Esophagus squamous epithelium (tissue), 5 donors: ENCODE results near the gene PARL. TPM values are rescaled to one million over a fixed set of nuclear protein-coding genes. Genes with fewer than 3 reads are reported as not detected.

Source experiments
- DNase-seq: peaks from one replicate; lab custom pipeline; 2025; lab: John Stamatoyannopoulos, UW
- H3K27ac ChIP-seq, 4 donors: fragments of 200-600 bp; sonication (generic); one replicate each; pipeline ENCODE4 v1.5.1; 2016 to 2019; ENCODE audit warnings: mild to moderate bottlenecking in 1 of 4
- H3K27me3 ChIP-seq, 4 donors: fragments of 200-600 bp; sonication (generic); 1 replicate in 3 of 4; 2 replicates in 1 of 4; pipeline versions ENCODE4 v1.5.1 to v1.6.0; 2017 to 2021; ENCODE audit warnings: antibody characterized with exemption in 1 of 4
- H3K36me3 ChIP-seq, 3 donors: fragments of 200-600 bp; sonication (generic); one replicate each; pipeline ENCODE4 v1.5.1; 2016 to 2019
- H3K4me1 ChIP-seq, 3 donors: fragments of 200-600 bp; sonication (generic); one replicate each; pipeline ENCODE4 v1.5.1; 2017 to 2019
- H3K4me3 ChIP-seq, 4 donors: fragments of 200-600 bp; sonication (generic); 1 replicate in 3 of 4; 2 replicates in 1 of 4; pipeline ENCODE4 v1.5.1; 2016 to 2019; ENCODE audit warnings: mild to moderate bottlenecking in 2 of 4, moderate library complexity in 1 of 4
- H3K9me3 ChIP-seq, 3 donors: fragments of 200-600 bp; sonication (generic); one replicate each; pipeline ENCODE4 v1.5.1; 2016 to 2019
- POLR2A ChIP-seq, 4 donors: fragments of 450-650 bp; IDR thresholded peaks; one replicate each; pipeline ENCODE4 v1.6.1; 2017; ENCODE audit warnings: antibody characterized with exemption in 4 of 4, mild to moderate bottlenecking in 4 of 4, moderate library complexity in 3 of 4
- WGBS, 2 donors: methylation state at CpG; one replicate each; pipeline ENCODE4 v1.1.5; 2018; 5-methylcytosine and 5-hydroxymethylcytosine counted together
- intact Hi-C: fragments of 100-400 bp; cut with DNase I; formaldehyde crosslinking; loops from one replicate; pipeline ENCODE4 v1.15.0; 2022
- total RNA-seq, 4 donors: library from RNA; depleted of rRNA; stranded (reverse); fragments of >200 nt; gene quantifications; one replicate each; pipeline ENCODE4 v1.1.0, GENCODE V29; 2016
- TF ChIP-seq, protein P1 (sequence below), 6 experiments: fragments of 450-650 bp in 4 of 6; fragments of 200-600 bp in 2 of 6; sonication (generic) in 2 of 6; IDR thresholded peaks; one replicate each; pipeline ENCODE4 v1.5.1; 2016 to 2019; ENCODE audit warnings: antibody characterized with exemption in 6 of 6, mild to moderate bottlenecking in 4 of 6, moderate library complexity in 4 of 6
- donor health status: DM: yes; HTN: yes; CAD: no.

PARL gene
- total RNA-seq, 4 donors from 2014 or later = 23.3 to 45.0 (median 39.7) TPM

DNA sequence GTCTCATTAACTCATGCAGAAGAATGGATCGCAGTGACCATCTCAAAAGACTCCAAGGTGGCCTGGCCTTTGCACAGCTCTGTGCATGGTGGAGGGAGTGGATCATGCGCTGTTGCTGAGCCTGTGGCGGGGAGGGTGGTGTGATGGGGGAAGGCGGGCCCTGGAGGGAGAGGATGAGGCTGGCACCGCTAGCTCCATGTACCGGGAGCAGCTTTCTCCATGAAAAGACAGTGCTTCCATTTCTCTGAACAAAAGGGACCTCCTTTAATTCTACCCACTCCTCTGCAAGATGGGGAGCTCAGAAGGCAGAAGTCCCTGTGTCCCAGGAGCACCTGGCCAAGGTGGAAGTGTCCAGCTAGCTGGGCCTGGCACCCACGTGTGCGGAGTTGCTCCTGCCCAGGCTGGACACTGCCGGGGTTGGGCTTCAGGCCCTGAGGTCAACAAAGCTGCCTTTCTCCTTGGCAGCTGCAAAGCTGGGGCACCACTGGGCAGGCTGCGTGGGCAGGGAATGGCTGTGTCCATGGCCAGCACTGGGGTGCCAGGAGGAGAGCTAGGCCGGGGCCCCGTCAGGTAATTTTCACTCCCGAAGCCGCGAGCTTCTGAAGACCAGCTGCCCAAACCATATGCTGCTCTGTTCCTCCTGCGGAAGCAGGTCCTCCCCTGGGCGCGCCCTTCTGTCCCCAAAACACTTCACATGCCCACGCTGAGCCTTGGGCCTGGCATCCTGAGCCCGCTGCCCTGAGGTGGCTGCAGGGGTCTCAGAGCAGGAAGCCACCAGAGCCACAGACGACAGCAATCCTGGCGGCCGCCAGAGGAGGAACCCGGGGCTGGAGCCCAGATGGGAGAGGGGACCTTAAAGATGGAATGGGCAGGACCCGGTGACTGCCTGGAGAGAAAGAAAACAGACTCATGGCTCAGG, 65.7 kb downstream of the PARL start:
- no peak for DNase-seq
- Histone ChIP-seq H3K9me3 (no peaks in the 10 kb centered on the region), H3K4me1 (peaks cover 0 to 2% (median 1%) of the 10 kb centered on the region in 3 donors), H3K4me3 (no peak overlapping the region), H3K27me3 (no peaks in the 10 kb centered on the region), H3K36me3 (peaks cover 0 to 18% (median 0%) of the 10 kb centered on the region in 3 donors), H3K27ac (no peak overlapping the region)
- no peak for TF ChIP-seq POLR2A (IDR thresholded peaks at IDR 0.05)
- TF ChIP-seq, protein P1, sequence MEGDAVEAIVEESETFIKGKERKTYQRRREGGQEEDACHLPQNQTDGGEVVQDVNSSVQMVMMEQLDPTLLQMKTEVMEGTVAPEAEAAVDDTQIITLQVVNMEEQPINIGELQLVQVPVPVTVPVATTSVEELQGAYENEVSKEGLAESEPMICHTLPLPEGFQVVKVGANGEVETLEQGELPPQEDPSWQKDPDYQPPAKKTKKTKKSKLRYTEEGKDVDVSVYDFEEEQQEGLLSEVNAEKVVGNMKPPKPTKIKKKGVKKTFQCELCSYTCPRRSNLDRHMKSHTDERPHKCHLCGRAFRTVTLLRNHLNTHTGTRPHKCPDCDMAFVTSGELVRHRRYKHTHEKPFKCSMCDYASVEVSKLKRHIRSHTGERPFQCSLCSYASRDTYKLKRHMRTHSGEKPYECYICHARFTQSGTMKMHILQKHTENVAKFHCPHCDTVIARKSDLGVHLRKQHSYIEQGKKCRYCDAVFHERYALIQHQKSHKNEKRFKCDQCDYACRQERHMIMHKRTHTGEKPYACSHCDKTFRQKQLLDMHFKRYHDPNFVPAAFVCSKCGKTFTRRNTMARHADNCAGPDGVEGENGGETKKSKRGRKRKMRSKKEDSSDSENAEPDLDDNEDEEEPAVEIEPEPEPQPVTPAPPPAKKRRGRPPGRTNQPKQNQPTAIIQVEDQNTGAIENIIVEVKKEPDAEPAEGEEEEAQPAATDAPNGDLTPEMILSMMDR (IDR thresholded peaks at IDR 0.05) = no peak
- WGBS, 2 donors = 91 to 96% methylated on average over 4 to 13 of the region's 25 CpGs
- intact Hi-C loops = no loop called here

DNA sequence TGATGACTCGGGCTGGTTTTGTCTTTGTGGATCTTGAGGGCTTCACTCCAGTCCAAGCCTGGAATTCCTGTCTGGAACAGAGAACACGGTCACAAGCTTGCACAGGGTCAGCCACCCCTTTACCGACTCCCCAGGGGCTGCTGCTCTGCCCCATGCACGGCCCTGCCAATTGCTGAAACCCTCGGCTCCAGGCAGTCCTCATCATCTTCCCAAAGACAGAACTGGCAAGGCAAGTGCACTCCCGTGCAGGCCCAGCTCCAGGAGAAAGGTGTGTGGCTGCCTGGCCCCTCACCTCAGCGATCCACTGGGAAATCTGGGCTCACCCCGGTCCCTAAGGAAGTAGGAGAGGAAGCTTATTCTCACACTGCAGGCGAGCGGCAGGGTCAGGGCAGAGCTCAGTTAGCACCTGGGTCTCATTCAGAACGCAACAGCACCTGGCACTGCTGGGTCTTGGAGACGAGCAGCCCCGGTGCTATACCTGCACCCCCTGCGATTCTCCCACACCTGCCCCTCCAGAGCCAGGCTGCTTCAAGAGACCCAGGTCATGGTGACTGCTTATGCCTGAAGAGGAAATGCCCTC, 66.5 kb downstream of the PARL start:
- no peak overlapping the region for H3K4me3 ChIP-seq
- DNase-seq = no peak
- no peaks in the 10 kb centered on the region for H3K27me3 ChIP-seq
- peaks cover 0 to 18% (median 0%) of the 10 kb centered on the region in 3 donors for H3K36me3 ChIP-seq
- intact Hi-C loops = no loop called here
- H3K9me3 ChIP-seq = no peaks in the 10 kb centered on the region
- WGBS, 2 donors = 85 to 100% methylated on average over 1 to 11 of the region's 14 CpGs
- no peak overlapping the region for H3K27ac ChIP-seq
- TF ChIP-seq, protein P1 (IDR thresholded peaks at IDR 0.05) = no peak
- no peak for TF ChIP-seq POLR2A (IDR thresholded peaks at IDR 0.05)
- peaks cover 0 to 5% (median 0%) of the 10 kb centered on the region in 3 donors for H3K4me1 ChIP-seq

DNA sequence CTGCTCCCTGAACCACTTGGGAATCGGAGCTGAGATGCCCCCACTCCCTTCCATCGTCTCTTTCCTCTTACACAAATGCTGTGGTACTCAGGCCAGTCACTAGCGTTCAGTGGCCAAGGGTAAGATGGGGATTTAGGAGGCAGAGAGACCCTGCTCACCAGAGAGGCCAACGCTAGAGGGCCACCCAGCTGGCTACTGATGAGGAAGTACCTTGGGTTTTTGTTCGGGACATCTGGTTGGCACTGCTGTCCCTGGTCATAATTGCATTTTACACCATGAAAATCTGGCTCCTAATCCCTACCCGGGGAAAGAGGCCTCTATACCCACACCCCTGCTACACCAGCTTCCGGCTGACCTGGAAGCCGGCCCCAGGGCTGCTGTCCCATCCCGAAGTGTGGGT, 67.0 kb downstream of the PARL start:
- H3K27me3 ChIP-seq = no peaks in the 10 kb centered on the region
- DNase-seq = no peak
- H3K4me3 ChIP-seq = no peak overlapping the region
- peaks cover 0 to 10% (median 0%) of the 10 kb centered on the region in 3 donors for H3K4me1 ChIP-seq
- H3K9me3 ChIP-seq = no peaks in the 10 kb centered on the region
- H3K27ac ChIP-seq = no peak overlapping the region
- H3K36me3 ChIP-seq = peaks cover 0 to 18% (median 0%) of the 10 kb centered on the region in 3 donors
- intact Hi-C loops = no loop called here
- WGBS, 2 donors = 89 to 97% methylated on average over 3 to 5 of the region's 9 CpGs
- TF ChIP-seq POLR2A (IDR thresholded peaks at IDR 0.05) = no peak
- TF ChIP-seq, protein P1 (IDR thresholded peaks at IDR 0.05) = no peak

DNA sequence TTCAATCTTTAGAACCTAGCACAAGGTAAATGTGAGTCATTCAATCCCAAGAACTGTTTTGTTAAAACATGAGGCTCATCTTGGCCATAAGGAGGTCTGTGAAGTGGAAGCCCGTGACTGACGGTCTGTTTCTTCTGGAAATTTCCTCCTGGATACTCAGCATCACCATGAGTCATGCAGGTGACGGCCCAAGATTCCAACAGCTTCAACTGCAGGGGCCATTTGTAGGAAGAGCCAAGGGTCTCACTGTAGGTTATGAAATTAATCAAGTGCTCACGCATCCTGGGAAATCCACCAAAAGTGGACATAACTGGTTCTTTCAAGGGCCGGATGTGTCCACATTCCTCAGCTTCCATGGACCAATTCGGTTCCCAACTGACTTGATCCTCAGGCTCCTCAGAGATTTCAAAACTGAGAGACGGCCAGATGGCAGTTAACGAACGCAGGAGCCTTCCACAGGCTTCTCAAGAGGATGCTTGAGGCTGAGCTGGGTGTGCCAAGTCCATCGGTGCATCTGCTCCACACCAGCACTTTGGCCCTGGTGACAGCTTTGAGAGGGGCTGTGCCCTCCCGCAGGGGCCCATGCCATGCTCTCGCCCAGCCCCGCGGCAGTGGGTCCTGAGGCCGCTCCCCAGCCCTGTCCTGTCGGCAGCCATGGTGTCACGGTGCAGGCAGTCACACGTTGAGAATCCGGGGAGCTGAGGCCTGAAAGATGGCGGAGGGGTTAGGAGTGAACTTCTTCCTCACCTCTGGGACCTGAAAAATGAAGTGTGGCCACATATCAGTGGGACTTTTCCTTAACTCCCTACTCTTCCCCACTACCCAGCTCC, 67.8 kb downstream of the PARL start:
- DNase-seq = no peak
- peaks cover 0 to 17% (median 0%) of the 10 kb centered on the region in 3 donors for H3K4me1 ChIP-seq
- WGBS, 2 donors = 88 to 90% methylated on average over 5 to 10 of the region's 20 CpGs
- no peak overlapping the region for H3K4me3 ChIP-seq
- no peaks in the 10 kb centered on the region for H3K27me3 ChIP-seq
- no peak overlapping the region for H3K27ac ChIP-seq
- no peaks in the 10 kb centered on the region for H3K9me3 ChIP-seq
- intact Hi-C loops = no loop called here
- TF ChIP-seq, protein P1 (IDR thresholded peaks at IDR 0.05) = no peak
- TF ChIP-seq POLR2A (IDR thresholded peaks at IDR 0.05) = no peak
- peaks cover 0 to 18% (median 0%) of the 10 kb centered on the region in 3 donors for H3K36me3 ChIP-seq
